Mesangial cell (primary cell): ENCODE measurements around the gene CRLF3. TPM values are rescaled to one million over a fixed set of nuclear protein-coding genes. Genes with fewer than 3 reads are reported as not detected.

ENCODE experiments used
- total RNA-seq: library from RNA; depleted of rRNA; stranded (reverse); fragments of >200 nt; gene quantifications from 2 replicates; pipeline ENCODE4 v1.2.3, GENCODE V29; 2015

Gene CRLF3, protein sequence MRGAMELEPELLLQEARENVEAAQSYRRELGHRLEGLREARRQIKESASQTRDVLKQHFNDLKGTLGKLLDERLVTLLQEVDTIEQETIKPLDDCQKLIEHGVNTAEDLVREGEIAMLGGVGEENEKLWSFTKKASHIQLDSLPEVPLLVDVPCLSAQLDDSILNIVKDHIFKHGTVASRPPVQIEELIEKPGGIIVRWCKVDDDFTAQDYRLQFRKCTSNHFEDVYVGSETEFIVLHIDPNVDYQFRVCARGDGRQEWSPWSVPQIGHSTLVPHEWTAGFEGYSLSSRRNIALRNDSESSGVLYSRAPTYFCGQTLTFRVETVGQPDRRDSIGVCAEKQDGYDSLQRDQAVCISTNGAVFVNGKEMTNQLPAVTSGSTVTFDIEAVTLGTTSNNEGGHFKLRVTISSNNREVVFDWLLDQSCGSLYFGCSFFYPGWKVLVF
- 5.1 and 9.8 TPM in 2 replicates for total RNA-seq

DNA sequence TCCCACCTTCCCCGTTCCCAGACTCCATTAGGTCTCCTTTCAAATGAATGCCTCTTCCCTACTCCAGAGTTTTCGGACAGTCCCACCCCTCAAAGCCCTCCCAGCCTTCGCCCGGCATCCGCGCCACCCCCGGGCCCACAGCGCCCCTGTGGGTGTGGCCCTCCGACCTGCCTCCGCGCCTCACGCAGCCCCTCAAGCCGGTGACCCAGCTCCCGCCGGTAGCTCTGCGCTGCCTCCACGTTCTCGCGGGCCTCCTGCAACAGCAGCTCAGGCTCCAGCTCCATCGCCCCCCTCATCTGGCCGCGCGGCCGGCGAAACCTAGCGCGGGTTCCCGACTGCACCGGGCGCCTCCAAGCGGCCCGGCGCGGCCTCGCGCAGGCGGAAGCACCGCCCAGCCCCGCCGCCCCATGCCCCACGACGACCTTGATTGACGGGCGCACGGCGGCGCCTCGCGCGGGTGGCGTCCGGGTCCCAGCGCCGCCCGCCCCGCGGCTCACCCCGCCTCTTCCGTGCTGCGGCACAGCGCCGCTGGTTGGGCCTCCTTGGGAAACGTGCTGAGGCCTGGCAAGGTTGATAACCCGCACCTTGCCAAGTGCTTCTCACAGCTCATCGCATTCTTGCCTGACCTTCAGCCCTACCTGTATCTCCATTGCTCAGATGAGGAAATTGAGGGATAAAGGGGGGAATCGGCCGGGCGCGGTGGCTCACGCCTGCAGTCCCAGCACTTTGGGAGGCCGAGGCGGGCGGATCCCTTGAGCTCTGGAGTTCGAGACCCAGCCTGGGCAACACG, at the start of gene CRLF3:
Gene CRLF3 (minus strand): TSS at position 337 of the 790 bp plus-strand sequence. CDS start 41 bp downstream, at position 296.

DNA sequence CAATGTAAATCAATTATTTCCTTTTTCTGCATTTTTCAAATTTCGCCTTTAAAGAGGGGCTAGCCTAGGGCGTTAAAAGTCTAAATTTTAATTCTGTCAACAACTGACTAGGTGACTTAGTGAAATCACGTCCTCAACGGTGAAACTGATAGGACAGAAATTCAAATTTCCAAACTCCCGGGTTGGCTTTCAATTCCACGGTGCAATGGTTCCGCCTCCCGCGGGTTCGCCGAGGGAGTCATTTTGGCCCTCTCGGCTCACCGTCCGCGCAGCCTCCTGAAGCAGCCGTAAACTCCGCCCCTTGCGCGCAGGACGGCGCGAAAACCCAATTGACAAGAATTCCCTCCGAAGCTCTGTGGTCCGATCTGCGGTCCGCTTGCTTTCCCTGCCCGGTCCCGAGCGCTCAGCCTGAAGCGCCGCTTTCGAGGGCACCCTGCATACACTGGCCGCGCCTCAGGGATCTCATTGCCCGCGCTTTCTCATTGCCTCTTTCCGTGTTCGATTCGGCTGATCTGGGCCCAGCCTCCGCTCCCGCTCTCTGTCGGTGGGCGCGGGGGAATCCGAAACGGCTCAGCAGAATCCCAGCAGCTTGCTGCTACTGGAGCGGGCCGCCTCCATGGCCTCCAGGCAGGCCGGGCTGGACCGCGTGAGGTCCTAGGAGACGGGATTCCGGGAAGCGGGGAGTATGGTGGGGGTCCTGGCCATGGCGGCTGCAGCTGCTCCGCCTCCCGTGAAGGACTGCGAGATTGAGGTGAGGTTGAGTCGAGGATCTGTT, 7.4 kb upstream of the CRLF3 start, which contains the start of gene ATAD5:
Gene ATAD5 (plus strand): TSS at position 304 of the 775 bp plus-strand sequence. CDS start 382 bp downstream, at position 686.

Other genes starting within 250 kb of the CRLF3 start
- 0.38 and 3.9 TPM in 2 replicates for gene ATAD5, start 7.3 kb upstream of the CRLF3 start, total RNA-seq
- 3.7 and 7.5 TPM in 2 replicates for gene TEFM, start 81.5 kb upstream of the CRLF3 start, total RNA-seq
- 2.9 and 4.3 TPM in 2 replicates for gene ADAP2, start 97.3 kb upstream of the CRLF3 start, total RNA-seq
- 14.3 and 16.7 TPM in 2 replicates for gene RNF135, start 146.3 kb upstream of the CRLF3 start, total RNA-seq